LNCaP clone FGC (cell line): ENCODE data around the gene MBOAT7.
A peak's percentile ranks its signal among the peaks of the same experiment; 100 is the strongest.
"Not testable (repeated sequence)": the region's sequence is repeated elsewhere in the genome, so short reads cannot be mapped to it uniquely, and the experiment has no call there.

Source experiments
- DNase-seq: peaks from one replicate; pipeline ENCODE4 v3.0.0-alpha.2; 2011; ENCODE audit warnings: low read depth
- H3K4me3 ChIP-seq: 2 replicates; pipeline ENCODE4 v1.5.1; 2011; ENCODE audit warnings: mild to moderate bottlenecking, low read depth, low read length, control low read depth
- TF ChIP-seq, protein P1 (sequence below): IDR thresholded peaks from 2 replicates; pipeline ENCODE4 v1.5.1; 2012; ENCODE audit warnings: mild to moderate bottlenecking; ENCODE audit not compliant: control insufficient read depth, insufficient read depth; ENCODE audit errors: extremely low read depth

The MBOAT7 gene

DNA sequence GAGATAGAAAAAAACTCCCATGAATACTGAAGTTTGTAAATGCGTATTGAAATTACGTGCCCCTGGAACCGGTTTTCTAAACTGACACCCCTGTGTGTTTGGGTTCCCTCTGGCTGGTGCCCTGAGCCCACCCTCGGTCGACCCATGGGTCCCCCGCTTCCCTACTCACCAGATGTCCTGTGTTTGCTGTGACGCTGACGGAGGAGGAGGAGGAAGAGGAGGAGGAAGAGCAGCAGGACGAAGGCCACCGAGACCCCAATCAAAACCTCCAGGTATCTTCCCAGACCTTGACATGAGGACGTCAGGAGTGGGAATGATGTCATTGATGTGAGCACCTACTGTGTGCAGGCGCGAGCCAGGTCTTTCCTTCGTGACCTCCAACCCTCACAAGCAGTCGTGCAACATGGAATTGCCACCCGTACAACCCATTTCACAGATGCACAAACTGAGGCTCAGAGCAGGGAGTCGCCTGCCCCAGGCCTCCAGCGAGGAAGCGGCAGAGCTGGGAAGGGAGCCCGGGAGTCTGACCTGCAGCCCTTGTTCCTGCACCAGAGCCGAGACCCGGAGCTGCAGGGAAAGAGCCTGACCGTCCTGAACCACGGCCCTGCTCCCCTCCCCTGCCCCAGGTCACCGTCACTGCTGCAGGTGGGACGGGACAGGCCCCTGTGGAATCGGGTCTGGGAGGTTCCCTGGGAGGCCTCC is 29.7 kb upstream of the MBOAT7 start:
- H3K4me3 ChIP-seq = no peak overlapping the region
- no peak for DNase-seq
- TF ChIP-seq, protein P1, sequence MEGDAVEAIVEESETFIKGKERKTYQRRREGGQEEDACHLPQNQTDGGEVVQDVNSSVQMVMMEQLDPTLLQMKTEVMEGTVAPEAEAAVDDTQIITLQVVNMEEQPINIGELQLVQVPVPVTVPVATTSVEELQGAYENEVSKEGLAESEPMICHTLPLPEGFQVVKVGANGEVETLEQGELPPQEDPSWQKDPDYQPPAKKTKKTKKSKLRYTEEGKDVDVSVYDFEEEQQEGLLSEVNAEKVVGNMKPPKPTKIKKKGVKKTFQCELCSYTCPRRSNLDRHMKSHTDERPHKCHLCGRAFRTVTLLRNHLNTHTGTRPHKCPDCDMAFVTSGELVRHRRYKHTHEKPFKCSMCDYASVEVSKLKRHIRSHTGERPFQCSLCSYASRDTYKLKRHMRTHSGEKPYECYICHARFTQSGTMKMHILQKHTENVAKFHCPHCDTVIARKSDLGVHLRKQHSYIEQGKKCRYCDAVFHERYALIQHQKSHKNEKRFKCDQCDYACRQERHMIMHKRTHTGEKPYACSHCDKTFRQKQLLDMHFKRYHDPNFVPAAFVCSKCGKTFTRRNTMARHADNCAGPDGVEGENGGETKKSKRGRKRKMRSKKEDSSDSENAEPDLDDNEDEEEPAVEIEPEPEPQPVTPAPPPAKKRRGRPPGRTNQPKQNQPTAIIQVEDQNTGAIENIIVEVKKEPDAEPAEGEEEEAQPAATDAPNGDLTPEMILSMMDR = no peak

DNA sequence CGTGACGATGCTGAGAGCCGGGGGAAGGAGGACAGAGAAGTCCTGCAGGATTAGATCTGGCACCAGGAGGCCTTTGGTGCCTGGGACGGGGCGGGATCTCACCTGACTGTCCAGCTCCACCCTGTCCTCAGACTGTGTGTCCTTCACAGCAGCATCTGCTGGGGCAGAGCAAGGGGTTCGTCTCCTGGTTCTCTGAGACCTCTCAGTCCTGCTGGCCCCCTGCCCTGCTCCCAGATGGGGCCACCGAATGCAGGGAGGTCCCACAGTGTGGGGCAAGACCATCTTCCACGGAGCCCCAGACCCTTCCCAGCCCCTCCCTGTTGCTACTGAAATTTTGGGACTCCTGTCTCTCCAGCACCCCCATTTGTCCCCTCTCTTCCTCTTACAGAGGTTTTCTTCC is 28.9 kb upstream of the MBOAT7 start:
- H3K4me3 ChIP-seq = no peak overlapping the region
- DNase-seq = no peak

DNA sequence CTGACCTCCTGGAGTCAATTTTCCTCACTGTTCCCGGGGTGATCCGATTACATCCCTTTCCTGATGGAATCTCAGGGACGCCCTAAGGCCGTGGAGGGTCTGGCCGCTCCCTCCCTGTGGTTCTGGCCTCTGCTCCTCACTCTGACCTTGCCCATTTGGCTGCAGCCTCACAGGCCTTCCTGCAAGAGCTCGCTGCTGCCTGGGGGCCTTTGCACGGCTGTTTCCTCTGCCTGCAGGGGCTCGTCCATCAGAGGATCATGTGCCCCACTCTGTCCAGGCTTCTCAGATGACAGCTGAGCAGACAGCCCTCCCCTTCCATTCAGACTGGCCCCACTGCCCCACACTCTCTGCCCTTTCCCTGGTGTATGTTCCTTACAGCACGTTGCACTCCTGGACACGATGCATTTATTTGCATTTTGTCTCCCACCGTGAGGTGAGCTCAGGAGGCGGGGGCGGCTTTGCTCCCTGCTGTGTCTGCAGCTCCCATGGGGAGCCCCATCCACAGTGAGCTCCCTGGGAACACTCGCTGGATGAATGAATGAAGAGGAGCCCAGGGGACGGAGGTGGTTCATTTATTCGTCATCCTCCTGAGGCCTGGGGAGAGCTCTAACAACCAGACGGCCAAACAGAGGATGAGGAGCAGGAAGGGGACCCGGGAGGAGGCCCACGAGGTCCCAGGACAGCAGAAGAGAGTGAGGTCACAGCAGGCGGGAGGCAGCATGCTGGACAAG is 28.3 kb upstream of the MBOAT7 start:
- H3K4me3 ChIP-seq, DNase-seq: not testable (repeated sequence)

More for the DNA sequence above, 28.9 kb upstream of the MBOAT7 start:
- TF ChIP-seq, protein P1 = no peak

DNA sequence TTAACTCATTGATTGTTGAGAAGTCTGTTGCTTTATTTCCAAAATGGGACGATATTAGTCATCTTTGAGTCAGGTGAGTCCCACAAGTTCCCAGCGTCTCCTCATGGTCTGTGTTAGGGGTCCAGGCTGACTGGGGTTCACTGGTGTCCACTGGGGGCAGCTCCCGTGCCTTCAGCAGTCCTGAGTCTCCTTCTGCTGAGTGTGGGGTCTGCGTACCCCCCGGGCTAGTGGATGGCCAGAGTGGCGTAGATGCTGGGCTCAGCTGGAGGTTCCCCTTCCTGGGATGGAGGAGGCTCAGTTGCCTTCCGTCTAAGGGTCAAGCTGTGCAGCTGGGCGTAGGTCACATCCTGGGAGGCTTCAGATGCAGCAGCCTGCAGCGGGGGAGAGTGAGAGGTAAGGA is 27.5 kb upstream of the MBOAT7 start:
- TF ChIP-seq, protein P1 = no peak
- DNase-seq = no peak
- no peak overlapping the region for H3K4me3 ChIP-seq

DNA sequence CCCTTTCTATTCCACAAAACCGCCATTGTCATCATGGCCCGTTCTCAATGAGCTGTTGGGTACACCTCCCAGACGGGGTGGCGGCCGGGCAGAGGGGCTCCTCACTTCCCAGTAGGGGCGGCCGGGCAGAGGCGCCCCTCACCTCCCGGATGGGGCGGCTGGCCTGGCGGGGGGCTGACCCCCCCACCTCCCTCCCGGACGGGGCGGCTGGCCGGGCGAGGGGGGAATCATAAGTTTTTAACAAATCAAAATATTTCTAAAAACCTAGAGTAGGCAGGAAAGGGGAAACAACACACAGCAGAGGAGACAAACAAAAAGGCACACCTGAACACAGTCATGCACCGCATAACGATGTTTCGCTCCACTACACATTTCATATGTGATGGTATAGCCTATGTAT is 25.4 kb upstream of the MBOAT7 start:
- not testable (repeated sequence) for H3K4me3 ChIP-seq, DNase-seq

DNA sequence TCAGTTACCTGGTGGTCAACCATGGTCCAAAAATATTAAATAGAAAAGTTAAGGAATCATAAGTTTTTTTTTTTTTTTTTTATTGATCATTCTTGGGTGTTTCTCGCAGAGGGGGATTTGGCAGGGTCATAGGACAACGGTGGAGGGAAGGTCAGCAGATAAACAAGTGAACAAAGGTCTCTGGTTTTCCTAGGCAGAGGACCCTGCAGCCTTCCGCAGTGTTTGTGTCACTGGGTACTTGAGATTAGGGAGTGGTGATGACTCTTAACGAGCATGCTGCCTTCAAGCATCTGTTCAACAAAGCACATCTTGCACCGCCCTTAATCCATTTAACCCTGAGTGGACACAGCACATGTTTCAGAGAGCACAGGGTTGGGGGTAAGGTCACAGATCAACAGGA is 24.8 kb upstream of the MBOAT7 start:
- DNase-seq, H3K4me3 ChIP-seq: not testable (repeated sequence)

DNA sequence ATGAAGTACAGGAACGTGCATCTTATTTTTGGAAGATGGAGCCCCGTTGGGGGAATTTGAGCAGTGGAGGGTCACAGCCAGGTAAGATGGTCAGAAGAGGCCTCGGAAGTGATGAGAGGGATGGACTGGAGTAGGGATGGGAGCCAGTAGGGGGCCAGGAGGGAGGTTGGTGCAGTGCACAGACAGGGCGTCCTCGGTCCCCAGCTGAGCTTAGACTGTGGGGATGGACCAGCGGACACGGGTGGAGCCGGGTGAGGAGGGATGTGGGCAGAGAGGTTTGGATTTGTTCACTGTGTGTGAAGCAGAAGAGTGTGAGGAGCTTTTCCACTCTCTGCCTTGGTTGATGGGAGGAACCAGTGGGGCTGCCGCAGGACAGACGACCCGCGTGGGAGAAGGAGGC is 21.9 kb upstream of the MBOAT7 start:
- H3K4me3 ChIP-seq = no peak overlapping the region
- no peak for DNase-seq
- TF ChIP-seq, protein P1 = no peak

DNA sequence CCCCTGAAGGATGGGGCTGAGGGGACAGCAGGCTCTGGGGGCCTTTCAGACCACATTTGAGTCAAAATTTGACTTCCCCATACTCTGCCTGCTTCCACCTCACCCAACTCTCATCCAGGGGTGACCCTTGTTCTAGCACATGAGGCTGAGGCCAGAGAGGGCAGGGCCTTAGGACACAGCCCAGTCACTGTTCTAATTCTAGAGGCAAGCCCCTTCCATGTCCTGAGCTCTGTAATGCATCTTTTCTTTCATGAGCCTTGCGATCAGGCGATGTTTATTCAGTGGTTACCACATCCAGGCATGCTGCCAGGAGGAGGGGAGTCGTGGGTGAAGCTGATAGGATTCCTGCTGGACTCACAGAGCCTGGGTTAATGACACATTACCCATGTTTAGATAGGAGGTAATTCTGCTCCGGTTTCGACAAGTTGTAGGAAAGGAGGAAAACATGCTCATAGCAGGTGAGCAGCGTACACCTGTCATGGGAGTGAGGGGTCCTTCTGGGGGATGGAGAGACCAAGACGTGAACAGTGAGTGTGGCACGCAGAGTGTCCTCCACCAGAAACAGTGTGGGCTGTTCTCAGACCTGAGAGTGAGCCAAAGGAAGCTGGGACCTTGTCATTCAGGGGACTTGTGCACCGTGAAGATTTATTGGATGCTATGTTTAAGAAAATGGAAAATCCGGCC is 20.6 kb upstream of the MBOAT7 start:
- H3K4me3 ChIP-seq = peak overlapping the region; percentile 14; the same call in 1 of the 2 replicates
- TF ChIP-seq, protein P1 = no peak
- peak; percentile 94 for DNase-seq
